IMR-90 (cell line): Measurements from ENCODE around the gene MAP4K1. TPM values are rescaled to one million over a fixed set of nuclear protein-coding genes. Genes with fewer than 3 reads are reported as not detected.
A peak's percentile ranks its signal among the peaks of the same experiment; 100 is the strongest.
"Not testable (repeated sequence)": the region's sequence is repeated elsewhere in the genome, so short reads cannot be mapped to it uniquely, and the experiment has no call there.

Experiments
- ATAC-seq: fragments of 200-7000 bp; cut with Tn5 transposase; 2 replicates; pipeline ENCODE4 v1.9.1; 2020; ENCODE audit warnings: low read depth, mild to moderate bottlenecking, moderate library complexity
- BruUV-seq: library from RNA; stranded (reverse); fragments of 400-500 nt; replicated peaks from 2 replicates; lab custom pipeline; 2021; lab: Mats Ljungman, UMichigan
- CTCF ChIA-PET: fragments of 300-600 bp; formaldehyde crosslinking; extraction: SDS; loops from one replicate; lab custom pipeline; 2021; ENCODE audit warnings: antibody characterized with exemption; lab: Yijun Ruan, JAX
- POLR2A ChIA-PET: fragments of 300-600 bp; sonication (Branson Sonifier 250); formaldehyde crosslinking; loops from one replicate; lab custom pipeline; 2022; ENCODE audit warnings: antibody characterized with exemption; ENCODE audit not compliant: unreplicated experiment; lab: Charles Lee
- DNase-seq: peaks from one replicate; pipeline ENCODE4 v3.0.0; 2013
- H2AFZ ChIP-seq: replicated peaks from 2 replicates; pipeline ENCODE3; 2013; ENCODE audit warnings: low read length, mild to moderate bottlenecking; ENCODE audit not compliant: poor library complexity
- H2AK5ac ChIP-seq: 2 replicates; pipeline ENCODE4 v1.6.1; 2013; ENCODE audit warnings: low read depth, low read length, inconsistent platforms
- H2AK9ac ChIP-seq: replicated peaks from 2 replicates; pipeline ENCODE3; 2013; ENCODE audit warnings: mild to moderate bottlenecking, low read depth, low read length, moderate library complexity; ENCODE audit not compliant: poor library complexity
- H2BK120ac ChIP-seq: 2 replicates; pipeline ENCODE4 v1.6.1; 2013; ENCODE audit warnings: low read depth, low read length, inconsistent platforms
- H2BK15ac ChIP-seq: 3 replicates; pipeline ENCODE4 v1.6.1; 2013; ENCODE audit warnings: low read depth, low read length, inconsistent platforms
- H2BK20ac ChIP-seq: 2 replicates; pipeline ENCODE4 v1.6.1; 2013; ENCODE audit warnings: low read depth, mild to moderate bottlenecking, inconsistent platforms, low read length, moderate library complexity
- H2BK5ac ChIP-seq: 2 replicates; pipeline ENCODE4 v1.6.1; 2013; ENCODE audit warnings: mild to moderate bottlenecking, low read depth, low read length, inconsistent platforms; ENCODE audit not compliant: poor library complexity, severe bottlenecking
- H3K14ac ChIP-seq: replicated peaks from 2 replicates; pipeline ENCODE4 v1.6.1; 2013; ENCODE audit warnings: low read depth, low read length, inconsistent platforms
- H3K18ac ChIP-seq: 2 replicates; pipeline ENCODE4 v1.6.1; 2013; ENCODE audit warnings: low read depth, low read length, control low read depth
- H3K23ac ChIP-seq: 2 replicates; pipeline ENCODE4 v1.6.1; 2013; ENCODE audit warnings: low read depth, low read length, inconsistent platforms
- H3K27ac ChIP-seq: 2 replicates; pipeline ENCODE4 v1.5.1; 2013; ENCODE audit warnings: mild to moderate bottlenecking, control low read depth, low read length; ENCODE audit not compliant: insufficient read depth
- H3K27me3 ChIP-seq: 2 replicates; pipeline ENCODE4 v1.6.1; 2013; ENCODE audit warnings: low read length; ENCODE audit not compliant: control insufficient read depth, insufficient read depth
- H3K36me3 ChIP-seq: 2 replicates; pipeline ENCODE4 v1.6.1; 2013; ENCODE audit warnings: low read length, mixed read lengths; ENCODE audit not compliant: control insufficient read depth, insufficient read depth
- H3K4ac ChIP-seq: 2 replicates; pipeline ENCODE4 v1.6.1; 2013; ENCODE audit warnings: low read depth, low read length, inconsistent platforms
- H3K4me1 ChIP-seq: 2 replicates; pipeline ENCODE4 v1.6.1; 2013; ENCODE audit warnings: low read length, mixed read lengths; ENCODE audit not compliant: control insufficient read depth, insufficient read depth
- H3K4me2 ChIP-seq: 2 replicates; pipeline ENCODE4 v1.6.1; 2013; ENCODE audit warnings: low read depth, mild to moderate bottlenecking, control low read depth, low read length, moderate library complexity
- H3K4me3 ChIP-seq: 2 replicates; pipeline ENCODE4 v1.5.1; 2013; ENCODE audit warnings: low read depth, mild to moderate bottlenecking, control low read depth, low read length, moderate library complexity; ENCODE audit not compliant: insufficient read depth
- H3K56ac ChIP-seq: 2 replicates; pipeline ENCODE4 v1.6.1; 2013; ENCODE audit warnings: low read length, inconsistent platforms; ENCODE audit not compliant: insufficient read depth; ENCODE audit errors: extremely low read depth
- H3K79me1 ChIP-seq, 2 experiments: 2 replicates each; pipeline ENCODE4 v1.6.1; 2013; ENCODE audit warnings: low read length in 2 of 2, inconsistent platforms in 1 of 2, low read depth in 1 of 2
- H3K9ac ChIP-seq: 2 replicates; pipeline ENCODE4 v1.6.1; 2013; ENCODE audit warnings: low read depth, low read length, control low read depth
- H3K9me1 ChIP-seq: 2 replicates; pipeline ENCODE4 v1.6.1; 2013; ENCODE audit warnings: low read length, inconsistent platforms; ENCODE audit not compliant: insufficient read depth
- H3K9me3 ChIP-seq: 2 replicates; pipeline ENCODE4 v1.6.1; 2013; ENCODE audit warnings: low read length; ENCODE audit not compliant: control insufficient read depth, insufficient read depth
- H4K20me1 ChIP-seq: 2 replicates; pipeline ENCODE4 v1.6.1; 2013; ENCODE audit warnings: low read length, inconsistent platforms; ENCODE audit not compliant: insufficient read depth
- H4K5ac ChIP-seq: 2 replicates; pipeline ENCODE4 v1.6.1; 2013; ENCODE audit warnings: mild to moderate bottlenecking, low read depth, low read length, control low read depth
- H4K8ac ChIP-seq, 2 experiments: 2 replicates each; pipeline ENCODE4 v1.6.1; 2013; ENCODE audit warnings: low read depth in 2 of 2, low read length in 2 of 2, control low read depth in 1 of 2, inconsistent platforms in 1 of 2
- H4K91ac ChIP-seq: 2 replicates; pipeline ENCODE4 v1.6.1; 2013; ENCODE audit warnings: low read depth, low read length, inconsistent platforms; ENCODE audit not compliant: insufficient read depth
- CEBPB ChIP-seq: IDR thresholded peaks from 2 replicates; pipeline ENCODE4 v1.6.1; 2012; ENCODE audit warnings: low read depth, low read length, improper control_type of control experiment
- WGBS, 2 experiments: methylation state at CpG; one replicate each; pipeline versions ENCODE4 v1.1.5 to v1.1.7; 2013; ENCODE audit warnings: missing lambda C conversion rate in 2 of 2; ENCODE audit not compliant: insufficient read length in 1 of 2; ENCODE audit errors: extremely low coverage in 2 of 2; 5-methylcytosine and 5-hydroxymethylcytosine counted together
- dilution Hi-C: fragments of 300-500 bp; cut with HindIII; formaldehyde crosslinking; loops from one replicate; pipeline ENCODE4 v1.14.3; 2018; ENCODE audit warnings: low sequenced_read_pairs; ENCODE audit not compliant: unreplicated experiment
- in situ Hi-C: fragments of 300-500 bp; cut with MboI; formaldehyde crosslinking; loops from 3 replicates; pipeline ENCODE4 v1.14.3; 2019; ENCODE audit warnings: low sequenced_read_pairs, inconsistent platforms, mixed read lengths
- intact Hi-C: fragments of 100-400 bp; cut with micrococcal nuclease; formaldehyde crosslinking; loops from 2 replicates; pipeline ENCODE4 v1.10.0; 2022
- polyA plus RNA-seq, 3 experiments: library from polyadenylated mRNA; depleted of rRNA; stranded (reverse); fragments of >200 nt; gene quantifications; 2 replicates each; pipeline ENCODE4 v1.2.3, GENCODE V29; 2012; ENCODE audit warnings: low replicate concordance in 1 of 3
- total RNA-seq: library from RNA; depleted of rRNA; stranded (reverse); fragments of >200 nt; gene quantifications from 2 replicates; pipeline ENCODE4 v1.2.3, GENCODE V29; 2012

Gene MAP4K1
- total and polyA plus RNA-seq, 2 of the 4 experiments (the other 2 are of a cell fraction) = 0.22 TPM; not detected in 1

- H3K27ac ChIP-seq, H2AK5ac ChIP-seq, H3K9me3 ChIP-seq, H3K4me1 ChIP-seq, ATAC-seq, H3K56ac ChIP-seq, BruUV-seq, H4K20me1 ChIP-seq, H3K9me1 ChIP-seq, H3K4me2 ChIP-seq, dilution Hi-C loops, H2AK9ac ChIP-seq, H3K23ac ChIP-seq, H4K5ac ChIP-seq, H2BK15ac ChIP-seq, H2BK20ac ChIP-seq, H3K18ac ChIP-seq, H3K9ac ChIP-seq, H2BK120ac ChIP-seq, H2AFZ ChIP-seq, H2BK5ac ChIP-seq, DNase-seq, H3K27me3 ChIP-seq, H3K4me3 ChIP-seq, in situ Hi-C loops, H3K36me3 ChIP-seq, H4K8ac ChIP-seq, H3K14ac ChIP-seq, H3K79me1 ChIP-seq, CTCF ChIA-PET, H4K91ac ChIP-seq, intact Hi-C loops, POLR2A ChIA-PET, H3K4ac ChIP-seq: not testable (repeated sequence)
- TF ChIP-seq CEBPB = peak; percentile 34; the same call in 1 of the 2 replicates
- no CpG with 5 or more reads among the region's 6 CpGs for WGBS, 2 experiments
Measured at GRCh38 chr19:38579304-38579703, 38.4 kb downstream of the MAP4K1 start.
